ENCODE measurements around the gene LRRC36. TPM values are rescaled to one million over a fixed set of nuclear protein-coding genes. Genes with fewer than 3 reads are reported as not detected.
"Not testable (repeated sequence)": the region's sequence is repeated elsewhere in the genome, so short reads cannot be mapped to it uniquely, and the experiment has no call there.

The LRRC36 gene
- total and polyA plus RNA-seq, 2 experiments from 2014 or later, result 1.2 TPM; not detected in 1

DNA sequence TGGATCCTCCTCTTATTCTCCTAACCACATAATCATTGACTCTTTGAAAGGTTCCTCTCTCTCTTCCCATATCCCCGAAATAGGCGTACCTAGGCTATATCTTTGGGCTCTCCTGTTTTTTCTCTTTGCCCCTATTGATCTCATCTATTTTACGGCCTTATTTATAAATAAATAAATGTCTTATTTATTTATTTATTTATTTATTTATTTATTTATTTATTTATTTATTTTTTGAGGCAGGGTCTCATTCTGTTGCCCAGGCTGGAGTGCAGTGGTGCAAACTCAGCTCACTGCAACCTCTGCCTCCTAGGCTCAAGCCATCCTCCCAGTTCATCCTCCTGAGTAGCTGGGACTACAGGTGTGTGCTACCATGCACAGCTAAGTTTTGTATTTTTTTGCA lies 25.8 kb downstream of the LRRC36 start:
- not testable (repeated sequence) for H3K36me3 ChIP-seq (ENCODE audit: insufficient read depth); H3K27me3 Mint-ChIP-seq (ENCODE audit: insufficient read depth, low read depth, poor library complexity); H3K27me3 ChIP-seq (ENCODE audit: insufficient read depth); H3K9me3 Mint-ChIP-seq; H3K27ac Mint-ChIP-seq; H3K9me2 ChIP-seq (ENCODE audit: insufficient read depth); H3K4me3 Mint-ChIP-seq; H3K36me3 Mint-ChIP-seq (ENCODE audit: low read depth); H3K27ac ChIP-seq (ENCODE audit: low read depth); H3K4me3 ChIP-seq; H3F3A ChIP-seq (replicated peaks; ENCODE audit: low read depth); H4K20me1 ChIP-seq (replicated peaks; ENCODE audit: insufficient read depth); H3K4me2 ChIP-seq; H3K79me2 ChIP-seq (replicated peaks; ENCODE audit: insufficient read depth); ATAC-seq; H3K4me1 ChIP-seq (ENCODE audit: insufficient read depth); DNase-seq (ENCODE audit: low spot score); H3K4me1 Mint-ChIP-seq; H2AFZ ChIP-seq

DNA sequence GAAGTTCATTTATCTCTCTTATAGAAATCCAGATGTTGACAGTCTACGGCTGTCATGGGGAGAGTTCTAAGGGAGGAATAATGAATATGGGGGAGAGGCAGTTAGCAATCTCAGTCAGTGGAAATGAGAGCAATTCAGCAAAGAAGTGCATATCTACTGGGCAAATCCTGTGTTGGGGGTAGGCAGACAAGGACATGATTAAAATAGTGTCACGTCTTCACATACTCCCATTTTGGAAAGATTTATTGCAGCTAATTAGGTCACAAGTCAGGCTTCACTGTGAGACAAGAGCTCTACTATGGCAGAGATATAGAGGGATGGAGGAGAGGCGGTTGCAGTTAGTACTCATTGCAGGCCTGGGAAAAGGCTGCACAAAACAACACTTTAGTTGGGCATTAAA lies 29.8 kb downstream of the LRRC36 start:
- Histone ChIP-seq H3K79me2 (replicated peaks; ENCODE audit: insufficient read depth) (no peaks in the 10 kb centered on the region), H3K9me2 (ENCODE audit: insufficient read depth) (no peaks in the 10 kb centered on the region), H4K20me1 (replicated peaks; ENCODE audit: insufficient read depth) (no peaks in the 10 kb centered on the region), H3K27ac (ENCODE audit: low read depth) (no peak overlapping the region), H3K4me3 (no peak overlapping the region), H3F3A (replicated peaks; ENCODE audit: low read depth) (no peaks in the 10 kb centered on the region), H3K36me3 (ENCODE audit: insufficient read depth) (no peaks in the 10 kb centered on the region), H2AFZ (no peak overlapping the region), H3K4me2 (no peak overlapping the region), H3K4me1 (ENCODE audit: insufficient read depth) (no peaks in the 10 kb centered on the region), H3K27me3 (ENCODE audit: insufficient read depth) (0 out of 2 replicates have a peak, but pooled peaks cover 5% of the 10 kb centered on the region)
- TF ChIP-seq ETS1 (IDR thresholded peaks at IDR 0.05) (no peak), NANOG (IDR thresholded peaks at IDR 0.05; ENCODE audit: borderline replicate concordance) (no peak), ZNF114 (CRISPR knock-in tag; IDR thresholded peaks at IDR 0.05) (no peak), JUNB (IDR thresholded peaks at IDR 0.05; ENCODE audit: unreplicated experiment) (no peak), STAT1 (IDR thresholded peaks at IDR 0.05; ENCODE audit: unreplicated experiment) (no peak), CREB1 (CRISPR knock-in tag; IDR thresholded peaks at IDR 0.05; ENCODE audit: low read depth) (no peak)
- TF ChIP-seq, protein P1, sequence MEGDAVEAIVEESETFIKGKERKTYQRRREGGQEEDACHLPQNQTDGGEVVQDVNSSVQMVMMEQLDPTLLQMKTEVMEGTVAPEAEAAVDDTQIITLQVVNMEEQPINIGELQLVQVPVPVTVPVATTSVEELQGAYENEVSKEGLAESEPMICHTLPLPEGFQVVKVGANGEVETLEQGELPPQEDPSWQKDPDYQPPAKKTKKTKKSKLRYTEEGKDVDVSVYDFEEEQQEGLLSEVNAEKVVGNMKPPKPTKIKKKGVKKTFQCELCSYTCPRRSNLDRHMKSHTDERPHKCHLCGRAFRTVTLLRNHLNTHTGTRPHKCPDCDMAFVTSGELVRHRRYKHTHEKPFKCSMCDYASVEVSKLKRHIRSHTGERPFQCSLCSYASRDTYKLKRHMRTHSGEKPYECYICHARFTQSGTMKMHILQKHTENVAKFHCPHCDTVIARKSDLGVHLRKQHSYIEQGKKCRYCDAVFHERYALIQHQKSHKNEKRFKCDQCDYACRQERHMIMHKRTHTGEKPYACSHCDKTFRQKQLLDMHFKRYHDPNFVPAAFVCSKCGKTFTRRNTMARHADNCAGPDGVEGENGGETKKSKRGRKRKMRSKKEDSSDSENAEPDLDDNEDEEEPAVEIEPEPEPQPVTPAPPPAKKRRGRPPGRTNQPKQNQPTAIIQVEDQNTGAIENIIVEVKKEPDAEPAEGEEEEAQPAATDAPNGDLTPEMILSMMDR (conservative IDR thresholded peaks at IDR 0.05; ENCODE audit: low read depth in 2 of 2), result no peak
- TF ChIP-seq, protein P2, sequence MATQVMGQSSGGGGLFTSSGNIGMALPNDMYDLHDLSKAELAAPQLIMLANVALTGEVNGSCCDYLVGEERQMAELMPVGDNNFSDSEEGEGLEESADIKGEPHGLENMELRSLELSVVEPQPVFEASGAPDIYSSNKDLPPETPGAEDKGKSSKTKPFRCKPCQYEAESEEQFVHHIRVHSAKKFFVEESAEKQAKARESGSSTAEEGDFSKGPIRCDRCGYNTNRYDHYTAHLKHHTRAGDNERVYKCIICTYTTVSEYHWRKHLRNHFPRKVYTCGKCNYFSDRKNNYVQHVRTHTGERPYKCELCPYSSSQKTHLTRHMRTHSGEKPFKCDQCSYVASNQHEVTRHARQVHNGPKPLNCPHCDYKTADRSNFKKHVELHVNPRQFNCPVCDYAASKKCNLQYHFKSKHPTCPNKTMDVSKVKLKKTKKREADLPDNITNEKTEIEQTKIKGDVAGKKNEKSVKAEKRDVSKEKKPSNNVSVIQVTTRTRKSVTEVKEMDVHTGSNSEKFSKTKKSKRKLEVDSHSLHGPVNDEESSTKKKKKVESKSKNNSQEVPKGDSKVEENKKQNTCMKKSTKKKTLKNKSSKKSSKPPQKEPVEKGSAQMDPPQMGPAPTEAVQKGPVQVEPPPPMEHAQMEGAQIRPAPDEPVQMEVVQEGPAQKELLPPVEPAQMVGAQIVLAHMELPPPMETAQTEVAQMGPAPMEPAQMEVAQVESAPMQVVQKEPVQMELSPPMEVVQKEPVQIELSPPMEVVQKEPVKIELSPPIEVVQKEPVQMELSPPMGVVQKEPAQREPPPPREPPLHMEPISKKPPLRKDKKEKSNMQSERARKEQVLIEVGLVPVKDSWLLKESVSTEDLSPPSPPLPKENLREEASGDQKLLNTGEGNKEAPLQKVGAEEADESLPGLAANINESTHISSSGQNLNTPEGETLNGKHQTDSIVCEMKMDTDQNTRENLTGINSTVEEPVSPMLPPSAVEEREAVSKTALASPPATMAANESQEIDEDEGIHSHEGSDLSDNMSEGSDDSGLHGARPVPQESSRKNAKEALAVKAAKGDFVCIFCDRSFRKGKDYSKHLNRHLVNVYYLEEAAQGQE (IDR thresholded peaks at IDR 0.05; ENCODE audit: unreplicated experiment), result no peak
- Mint-ChIP-seq H3K27me3 (ENCODE audit: insufficient read depth, low read depth, poor library complexity) (no peaks in the 10 kb centered on the region), H3K36me3 (ENCODE audit: low read depth) (no peaks in the 10 kb centered on the region), H3K9me3 (no peaks in the 10 kb centered on the region), H3K27ac (no peak overlapping the region), H3K4me1 (no peaks in the 10 kb centered on the region), H3K4me3 (no peak overlapping the region)
- no peak for DNase-seq (ENCODE audit: low spot score)
- ATAC-seq, result no peak
